OCI-LY3 (cell line): ENCODE measurements around the gene SETDB2.
"Not testable (repeated sequence)": the region's sequence is repeated elsewhere in the genome, so short reads cannot be mapped to it uniquely, and the experiment has no call there.

Experiments used
- H2AFZ ChIP-seq: fragments of 200-600, 300-600 bp; shearing (Covaris generic); 2 replicates; pipeline ENCODE4 v1.6.0; 2014; ENCODE audit warnings: antibody characterized with exemption, low read depth, low read length
- H3K27ac ChIP-seq: fragments of 200-600, 300-600 bp; sonication (generic); 2 replicates; pipeline ENCODE4 v1.5.1; 2014; ENCODE audit warnings: mild to moderate bottlenecking, low read length, moderate library complexity, mixed read lengths
- H3K27me3 ChIP-seq: fragments of 200-600, 300-600 bp; sonication (generic); 2 replicates; pipeline ENCODE4 v1.6.1; 2014; ENCODE audit warnings: low read depth, low read length, mixed read lengths
- H3K36me3 ChIP-seq: fragments of 200-600, 300-600 bp; sonication (generic); replicated peaks from 2 replicates; pipeline ENCODE3; 2014; ENCODE audit warnings: low read depth, low read length, mixed read lengths
- H3K4me1 ChIP-seq: fragments of 300-600, 200-600 bp; sonication (generic); 2 replicates; pipeline ENCODE4 v1.6.1; 2014; ENCODE audit warnings: low read length, mixed read lengths
- H3K4me2 ChIP-seq: fragments of 200-600, 300-600 bp; sonication (generic); 2 replicates; pipeline ENCODE4 v1.6.1; 2014; ENCODE audit warnings: low read length, mixed read lengths
- H3K4me3 ChIP-seq: fragments of 300-600, 200-600 bp; sonication (generic); 2 replicates; pipeline ENCODE4 v1.5.1; 2014; ENCODE audit warnings: antibody characterized with exemption, mild to moderate bottlenecking, low read length, moderate library complexity
- H3K79me2 ChIP-seq: fragments of 300-600, 200-600 bp; shearing (Covaris generic); 2 replicates; pipeline ENCODE4 v1.6.1; 2014; ENCODE audit warnings: mild to moderate bottlenecking, low read length, mixed read lengths
- H3K9ac ChIP-seq: fragments of 300-600, 200-600 bp; shearing (Covaris generic); 2 replicates; pipeline ENCODE4 v1.6.0; 2014; ENCODE audit warnings: mild to moderate bottlenecking, low read length, moderate library complexity
- H3K9me3 ChIP-seq: fragments of 200-600, 300-600 bp; shearing (Covaris generic); 2 replicates; pipeline ENCODE4 v1.6.1; 2014; ENCODE audit warnings: low read length, mixed read lengths; ENCODE audit not compliant: insufficient read depth
- H4K20me1 ChIP-seq: fragments of 200-600, 300-600 bp; sonication (generic); 2 replicates; pipeline ENCODE4 v1.6.1; 2016; ENCODE audit warnings: low read length, mixed read lengths; ENCODE audit not compliant: insufficient read depth
- CTCF ChIP-seq: fragments of 200-600, 300-600 bp; sonication (generic); IDR thresholded peaks from 2 replicates; pipeline ENCODE4 v1.5.1; 2014; ENCODE audit warnings: antibody characterized with exemption, low read length, low read depth
- EZH2phosphoT487 ChIP-seq: fragments of 200-600 bp; shearing (Covaris generic); IDR thresholded peaks from 2 replicates; pipeline ENCODE4 v1.6.1; 2018; ENCODE audit warnings: antibody characterized with exemption, mixed run types, low read depth

The SETDB2 gene

GRCh38 chr13:49481788-49482187 is 37.7 kb downstream of the SETDB2 start:
- Histone ChIP-seq H3K9ac (no peak overlapping the region), H3K4me3 (no peak overlapping the region), H3K4me2 (no peak overlapping the region), H3K79me2 (no peaks in the 10 kb centered on the region), H3K36me3 (peaks cover 47% of the 10 kb centered on the region), H3K4me1 (no peaks in the 10 kb centered on the region), H3K9me3 (no peaks in the 10 kb centered on the region), H3K27ac (no peak overlapping the region), H4K20me1 (no peaks in the 10 kb centered on the region), H3K27me3 (no peaks in the 10 kb centered on the region), H2AFZ (no peak overlapping the region)
- no peak for TF ChIP-seq CTCF
- TF ChIP-seq EZH2phosphoT487, result no peak

GRCh38 chr13:49488563-49488962 is 44.5 kb downstream of the SETDB2 start:
- no peak for TF ChIP-seq EZH2phosphoT487
- TF ChIP-seq CTCF, result no peak
- H3K4me3 ChIP-seq, result no peak overlapping the region

GRCh38 chr13:49494645-49495044 is 50.6 kb downstream of the SETDB2 start:
- Histone ChIP-seq H3K27ac (peak overlapping the region; percentile 79), H3K4me3 (peak overlapping the region; percentile 87), H3K4me1 (peaks cover 22% of the 10 kb centered on the region), H3K9me3 (no peaks in the 10 kb centered on the region), H3K27me3 (no peaks in the 10 kb centered on the region), H3K4me2 (peak overlapping the region; percentile 46), H3K79me2 (no peaks in the 10 kb centered on the region; the same call in 1 of the 2 replicates), H4K20me1 (no peaks in the 10 kb centered on the region; the same call in 1 of the 2 replicates), H3K36me3 (peaks cover 19% of the 10 kb centered on the region), H2AFZ (no peak overlapping the region), H3K9ac (peak overlapping the region; percentile 77)
- TF ChIP-seq CTCF (peak; percentile 34), EZH2phosphoT487 (no peak)

More at GRCh38 chr13:49488563-49488962, 44.5 kb downstream of the SETDB2 start:
- peaks cover 18% of the 10 kb centered on the region for H3K36me3 ChIP-seq
- no peak overlapping the region for H3K4me2 ChIP-seq
- H3K79me2 ChIP-seq, result no peaks in the 10 kb centered on the region
- no peak overlapping the region for H3K27ac ChIP-seq
- no peak overlapping the region for H2AFZ ChIP-seq
- no peak overlapping the region for H3K9ac ChIP-seq
- H3K27me3 ChIP-seq, result no peaks in the 10 kb centered on the region
- no peaks in the 10 kb centered on the region for H4K20me1 ChIP-seq
- no peaks in the 10 kb centered on the region for H3K4me1 ChIP-seq
- no peaks in the 10 kb centered on the region for H3K9me3 ChIP-seq

GRCh38 chr13:49495783-49496762 is 52.0 kb downstream of the SETDB2 start, which contains the start of gene PHF11:
PHF11 (plus strand) TSS chr13:49495953; CDS start chr13:49496002, 49 bp downstream.
- H3K9ac ChIP-seq, result peak within 1 kb of the TSS; percentile 77
- H3K79me2 ChIP-seq, result no peaks in the 10 kb centered on the region; the same call in 1 of the 2 replicates
- H3K27me3 ChIP-seq, result no peaks in the 10 kb centered on the region
- TF ChIP-seq EZH2phosphoT487, result no peak
- peak; percentile 24 for TF ChIP-seq CTCF
- H4K20me1 ChIP-seq, result no peaks in the 10 kb centered on the region; the same call in 1 of the 2 replicates
- H3K9me3 ChIP-seq, result no peaks in the 10 kb centered on the region
- H3K4me1 ChIP-seq, result peaks cover 22% of the 10 kb centered on the region
- peaks cover 27% of the 10 kb centered on the region for H3K36me3 ChIP-seq
- peak within 1 kb of the TSS; percentile 87 for H3K4me3 ChIP-seq
- peak within 1 kb of the TSS; percentile 79 for H3K27ac ChIP-seq
- H2AFZ ChIP-seq, result peak within 1 kb of the TSS; percentile 29
- peak within 1 kb of the TSS; percentile 88 for H3K4me2 ChIP-seq

- not testable (repeated sequence) for H3K9ac ChIP-seq, H2AFZ ChIP-seq, H3K9me3 ChIP-seq, H4K20me1 ChIP-seq, H3K27me3 ChIP-seq, H3K79me2 ChIP-seq
- H3K4me2 ChIP-seq, result peak overlapping the region; percentile 88
- H3K4me3 ChIP-seq, result peak overlapping the region; percentile 87
- H3K36me3 ChIP-seq, result peaks cover 27% of the 10 kb centered on the region
- H3K27ac ChIP-seq, result peak overlapping the region; percentile 79; the same call in 1 of the 2 replicates
- peaks cover 22% of the 10 kb centered on the region for H3K4me1 ChIP-seq
Observed at GRCh38 chr13:49496837-49497236, 52.8 kb downstream of the SETDB2 start.
